Naive thymus-derived CD4-positive, alpha-beta T cell (primary cell): ENCODE measurements around the gene ZNF709. TPM values are rescaled to one million over a fixed set of nuclear protein-coding genes. Genes with fewer than 3 reads are reported as not detected.
A peak's percentile ranks its signal among the peaks of the same experiment; 100 is the strongest.

Experiments
- ATAC-seq: fragments of 150-1000 bp; cut with Tn5 transposase; 2 replicates; pipeline ENCODE4 v1.10.0; 2021; ENCODE audit warnings: mild to moderate bottlenecking, moderate library complexity
- CTCF ChIA-PET: fragments of 350-600 bp; sonication (Branson Sonifier 250); formaldehyde crosslinking; loops from one replicate; lab custom pipeline; 2021; ENCODE audit warnings: antibody characterized with exemption; lab: Charles Lee
- POLR2A ChIA-PET: fragments of 350-600 bp; sonication (Branson Sonifier 250); formaldehyde crosslinking; loops from one replicate; lab custom pipeline; 2021; ENCODE audit warnings: antibody characterized with exemption, inconsistent platforms; lab: Charles Lee
- DNase-seq, 9 donors: peaks; one replicate each; pipeline versions ENCODE4 v3.0.0 to v3.0.0-alpha.2; 2020 to 2022; ENCODE audit warnings: mixed read lengths in 1 of 9
- H3K27ac ChIP-seq: one replicate; pipeline ENCODE4 v1.7.0; 2013; ENCODE audit warnings: mild to moderate bottlenecking, low read depth, low read length, moderate library complexity
- H3K27me3 ChIP-seq, 2 donors: one replicate each; pipeline ENCODE4 v1.7.0; 2013; ENCODE audit warnings: low read length in 2 of 2, mild to moderate bottlenecking in 2 of 2, moderate library complexity in 2 of 2; ENCODE audit not compliant: control insufficient read depth in 2 of 2, insufficient read depth in 2 of 2
- H3K36me3 ChIP-seq, 3 experiments: 1 replicate in 2 of 3; 2 replicates in 1 of 3; pipeline ENCODE4 v1.7.0; 2013; ENCODE audit warnings: low read length in 3 of 3, mild to moderate bottlenecking in 3 of 3, moderate library complexity in 1 of 3; ENCODE audit not compliant: insufficient read depth in 3 of 3, control insufficient read depth in 2 of 3
- H3K4me1 ChIP-seq, 2 donors: one replicate each; pipeline ENCODE4 v1.7.0; 2013; ENCODE audit warnings: low read length in 2 of 2, mild to moderate bottlenecking in 2 of 2, moderate library complexity in 1 of 2; ENCODE audit not compliant: control insufficient read depth in 2 of 2, insufficient read depth in 2 of 2
- H3K4me3 ChIP-seq: 2 replicates; pipeline ENCODE4 v1.7.0; 2013; ENCODE audit warnings: mild to moderate bottlenecking, low read length
- H3K9me3 ChIP-seq, 3 experiments: 1 replicate in 2 of 3; 2 replicates in 1 of 3; pipeline ENCODE4 v1.7.0; 2013; ENCODE audit warnings: low read length in 3 of 3; ENCODE audit not compliant: control insufficient read depth in 2 of 3
- H3K27ac Mint-ChIP-seq, 9 donors: one replicate each; pipeline ENCODE4 v1.8.0; 2020 to 2022; ENCODE audit warnings: mixed read lengths in 9 of 9, mild to moderate bottlenecking in 8 of 9, moderate library complexity in 5 of 9, inconsistent platforms in 2 of 9
- H3K27me3 Mint-ChIP-seq, 5 donors: one replicate each; pipeline ENCODE4 v1.8.0; 2021 to 2022; ENCODE audit warnings: mixed read lengths in 5 of 5, mild to moderate bottlenecking in 1 of 5
- H3K36me3 Mint-ChIP-seq, 5 donors: one replicate each; pipeline ENCODE4 v1.8.0; 2020 to 2022; ENCODE audit warnings: mixed read lengths in 5 of 5, mild to moderate bottlenecking in 3 of 5, inconsistent platforms in 1 of 5
- H3K4me1 Mint-ChIP-seq, 7 donors: one replicate each; pipeline ENCODE4 v1.8.0; 2020 to 2022; ENCODE audit warnings: mixed read lengths in 7 of 7, mild to moderate bottlenecking in 3 of 7, inconsistent platforms in 1 of 7
- H3K4me3 Mint-ChIP-seq, 10 donors: one replicate each; pipeline ENCODE4 v1.8.0; 2020 to 2022; ENCODE audit warnings: mild to moderate bottlenecking in 10 of 10, mixed read lengths in 10 of 10, moderate library complexity in 6 of 10, inconsistent platforms in 2 of 10
- H3K9me3 Mint-ChIP-seq, 11 donors: one replicate each; pipeline ENCODE4 v1.8.0; 2020 to 2022; ENCODE audit warnings: mixed read lengths in 11 of 11, mild to moderate bottlenecking in 4 of 11, inconsistent platforms in 1 of 11, moderate library complexity in 1 of 11
- intact Hi-C, 2 donors: fragments of 100-400 bp; cut with micrococcal nuclease; formaldehyde crosslinking; loops; one replicate each; pipeline ENCODE4 v1.15.1; 2023
- polyA plus RNA-seq, 2 donors: library from polyadenylated mRNA; unstranded; fragments of 300-500 nt; fragmentation: Illumina TruSeq; gene quantifications; one replicate each; pipeline ENCODE4 v1.2.3, GENCODE V29; 2021
- total RNA-seq, 6 experiments: library from RNA in 5 of 6; stranded (reverse) in 5 of 6; gene quantifications; 1 replicate in 5 of 6; 2 replicates in 1 of 6; pipeline ENCODE4 v1.2.3 and lab custom pipeline; 2021 to 2026

Gene ZNF709
- total RNA-seq (1 to 10 TPM; 2.2 to 8.0 (median 5.3) TPM), polyA plus RNA-seq (1 to 10 TPM; 2.0 to 3.3 TPM), total RNA-seq (lab: John Stamatoyannopoulos, UW) (0.40 reads per million)

DNA sequence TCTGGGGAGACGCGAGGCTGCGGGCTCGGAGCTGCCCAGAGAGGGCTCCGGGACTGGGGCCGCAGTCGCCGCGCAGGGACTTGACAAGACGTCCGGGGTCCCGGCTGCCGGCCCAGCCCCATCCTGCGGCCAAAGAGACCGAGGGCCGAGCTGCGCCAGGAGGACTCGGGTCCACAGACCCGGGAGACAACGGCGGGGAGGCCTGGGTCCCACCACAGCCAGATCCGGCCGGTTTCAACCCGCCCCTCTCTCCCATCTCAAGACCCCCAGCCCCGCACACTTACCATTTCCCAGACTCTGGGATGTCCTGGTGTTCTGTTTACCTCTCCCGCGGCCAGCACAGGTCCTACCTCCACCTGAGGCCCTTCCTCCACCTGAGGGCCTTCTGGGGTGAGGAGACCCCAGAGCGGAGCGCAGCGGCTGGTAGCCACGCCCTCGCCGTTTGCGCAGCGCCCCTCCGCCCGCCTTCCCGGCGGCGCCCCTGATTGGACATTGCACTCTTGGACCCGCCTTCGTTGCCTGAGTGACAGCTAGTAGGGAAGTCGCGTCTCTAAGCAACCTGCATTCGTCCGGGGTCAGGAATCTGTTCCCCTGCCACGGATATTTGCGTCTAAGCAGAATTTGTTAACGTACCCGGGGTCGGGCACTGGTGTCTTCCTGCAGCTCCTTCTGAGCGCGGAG, at the start of gene ZNF709:
Gene ZNF709 (minus strand): TSS at position 446 of the 681 bp plus-strand sequence. CDS start 159 bp downstream, at position 287.
- Mint-ChIP-seq H3K4me1 (peaks cover 26 to 41% (median 33%) of the 10 kb centered on the region in 7 donors), H3K9me3 (peaks cover 0 to 6% (median 0%) of the 10 kb centered on the region in 11 donors), H3K27ac (peak within 1 kb of the TSS; percentile 87 to 97 (median 91)), H3K27me3 (no peaks in the 10 kb centered on the region), H3K36me3 (peaks cover 0 to 5% (median 0%) of the 10 kb centered on the region in 5 donors), H3K4me3 (peak within 1 kb of the TSS; percentile 90 to 99 (median 94))
- H3K4me1 ChIP-seq = peaks cover 0 to 14% of the 10 kb centered on the region in 2 donors
- no peaks in the 10 kb centered on the region for H3K27me3 ChIP-seq
- peaks cover 0 to 6% (median 0%) of the 10 kb centered on the region in 3 experiments for H3K36me3 ChIP-seq
- H3K9me3 ChIP-seq = no peaks in the 10 kb centered on the region
- peak; percentile 75 to 89 (median 85) for DNase-seq
- ChIA-PET CTCF (no interaction called here), POLR2A (interaction anchor here (1.2 to 3.1 kb wide), 4 partner anchors 11 to 152 kb away, joined by 3 to 30 read pairs (median 8); partner anchors contain the start of genes ZNF443 and ZNF563)
- H3K27ac ChIP-seq = peak within 1 kb of the TSS; percentile 85
- intact Hi-C loops = loop anchor here (1.0 to 5.0 kb wide), 9 partner anchors 11 to 322 kb away; partner anchors contain the start of genes ZNF443 (in 2 of the 2), ZNF564 (in 2 of the 2), ZNF136 (in 1 of the 2) and ZNF44 (in 1 of the 2)
- peak; percentile 99 for ATAC-seq
- peak within 1 kb of the TSS; percentile 98 for H3K4me3 ChIP-seq

DNA sequence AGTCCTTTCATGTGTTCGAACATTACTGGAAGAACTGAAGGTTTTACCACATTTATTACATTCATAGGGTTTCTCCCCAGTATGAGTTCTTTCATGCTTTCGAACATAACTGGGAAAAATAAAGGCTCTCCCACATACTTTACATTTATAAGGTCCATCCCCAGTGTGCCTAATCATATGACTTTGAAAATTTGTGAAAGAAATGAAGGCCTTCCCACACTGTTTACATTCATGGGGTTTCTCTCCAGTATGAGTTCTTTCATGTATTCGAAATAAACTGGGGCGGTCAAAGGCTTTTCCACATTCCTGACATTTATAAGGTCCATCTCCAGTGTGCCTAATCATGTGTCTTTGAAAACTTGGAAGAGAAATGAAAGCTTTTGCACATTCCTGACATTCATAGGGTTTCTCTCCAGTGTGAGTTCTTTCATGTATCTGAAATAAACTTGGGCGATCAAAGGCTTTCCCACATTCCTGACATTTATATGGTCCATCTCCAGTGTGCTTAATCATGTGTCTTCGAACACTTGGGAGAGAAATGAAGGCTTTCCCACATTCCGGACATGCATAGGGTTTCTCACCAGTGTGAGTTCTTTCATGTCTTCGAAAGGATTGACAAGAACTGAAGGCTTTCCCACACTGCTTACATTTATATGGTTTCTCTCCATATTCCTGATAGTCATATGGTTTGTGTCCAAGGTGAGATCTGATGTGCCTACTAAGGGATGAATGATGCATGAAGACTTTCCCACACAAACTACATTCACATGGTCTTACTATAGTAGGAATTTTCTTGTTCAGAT, 42.6 kb upstream of the ZNF709 start:
- H3K4me1 Mint-ChIP-seq = peaks cover 0 to 4% (median 0%) of the 10 kb centered on the region in 7 donors
- ATAC-seq (no peak), DNase-seq (peak in 5 of 9 donors; percentile 11 to 31 (median 15))
- peak overlapping the region in 3 of 10 donors; percentile 13 to 28 (median 21) for H3K4me3 Mint-ChIP-seq
- Histone ChIP-seq H3K4me3 (no peak overlapping the region), H3K9me3 (peaks cover 42 to 96% (median 53%) of the 10 kb centered on the region in 3 experiments), H3K27ac (no peak overlapping the region), H3K4me1 (no peaks in the 10 kb centered on the region), H3K36me3 (peaks cover 32 to 80% (median 36%) of the 10 kb centered on the region in 3 experiments), H3K27me3 (no peaks in the 10 kb centered on the region)
- H3K9me3 Mint-ChIP-seq = peaks cover 10 to 97% (median 83%) of the 10 kb centered on the region in 11 donors
- intact Hi-C loops = no loop called here
- ChIA-PET POLR2A (interaction anchor here (0.6 kb wide), 1 partner anchor 25 kb away, joined by 3 read pairs; no protein-coding TSS in a partner anchor), CTCF (no interaction called here)
- peaks cover 40 to 84% (median 82%) of the 10 kb centered on the region in 5 donors for H3K36me3 Mint-ChIP-seq
- peak overlapping the region in 3 of 9 donors; percentile 19 to 69 (median 29) for H3K27ac Mint-ChIP-seq
- H3K27me3 Mint-ChIP-seq = no peaks in the 10 kb centered on the region

DNA sequence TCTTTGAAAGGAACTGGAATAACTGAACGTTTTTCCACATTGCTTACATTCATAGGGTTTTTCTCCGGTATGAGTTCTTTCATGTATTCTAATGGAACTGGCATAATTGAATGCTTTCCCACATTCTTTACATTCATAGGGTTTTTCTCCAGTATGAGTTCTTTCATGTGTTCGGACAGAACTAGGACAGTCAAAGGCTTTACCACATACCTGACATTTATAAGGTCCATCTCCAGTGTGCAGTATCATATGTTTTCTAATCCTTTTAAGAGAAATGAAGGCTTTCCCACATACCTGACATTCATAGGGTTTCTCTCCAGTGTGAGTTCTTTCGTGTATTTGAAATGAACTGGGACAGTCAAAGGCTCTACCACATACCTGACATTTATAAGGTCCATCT, 41.9 kb upstream of the ZNF709 start:
- ChIA-PET POLR2A (no interaction called here), CTCF (interaction anchor here (1.2 kb wide), 1 partner anchor 49 kb away, joined by 3 read pairs; no protein-coding TSS in a partner anchor)
- H3K4me3 ChIP-seq = no peak overlapping the region
- Mint-ChIP-seq H3K4me1 (peaks cover 0 to 4% (median 0%) of the 10 kb centered on the region in 7 donors), H3K27ac (peak overlapping the region in 1 of 9 donors; percentile 19), H3K9me3 (peaks cover 12 to 99% (median 86%) of the 10 kb centered on the region in 11 donors), H3K36me3 (peaks cover 42 to 87% (median 84%) of the 10 kb centered on the region in 5 donors), H3K27me3 (no peaks in the 10 kb centered on the region), H3K4me3 (peak overlapping the region in 3 of 10 donors; percentile 13 to 21 (median 14))
- no peak overlapping the region for H3K27ac ChIP-seq
- H3K4me1 ChIP-seq = no peaks in the 10 kb centered on the region
- no peak for DNase-seq
- H3K9me3 ChIP-seq = peaks cover 42 to 99% (median 54%) of the 10 kb centered on the region in 3 experiments
- peaks cover 32 to 75% (median 36%) of the 10 kb centered on the region in 3 experiments for H3K36me3 ChIP-seq
- H3K27me3 ChIP-seq = no peaks in the 10 kb centered on the region
- intact Hi-C loops = no loop called here
- no peak for ATAC-seq

DNA sequence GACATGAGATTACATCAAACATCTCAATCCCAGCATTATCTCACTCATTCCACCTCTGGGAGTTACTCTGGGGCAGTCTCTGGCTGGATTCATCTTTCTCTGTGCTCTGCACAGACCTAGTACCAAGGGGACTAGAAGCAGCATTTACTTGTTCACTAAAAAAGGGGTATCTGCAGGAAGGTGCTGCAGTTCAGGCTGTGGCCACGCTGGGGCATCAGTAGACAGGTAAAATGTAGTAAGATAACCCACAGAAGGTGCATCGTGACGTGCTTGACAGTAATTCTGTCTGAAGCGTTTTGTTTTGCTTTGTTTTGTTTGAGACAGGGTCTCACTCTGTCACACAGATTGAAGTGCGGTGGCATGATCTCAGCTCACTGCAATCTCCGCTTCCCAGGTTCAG, 37.4 kb upstream of the ZNF709 start:
- Mint-ChIP-seq H3K4me3 (no peak overlapping the region), H3K27ac (no peak overlapping the region), H3K27me3 (no peaks in the 10 kb centered on the region), H3K36me3 (peaks cover 42 to 64% (median 57%) of the 10 kb centered on the region in 5 donors), H3K9me3 (peaks cover 5 to 99% (median 70%) of the 10 kb centered on the region in 11 donors), H3K4me1 (no peaks in the 10 kb centered on the region)
- Histone ChIP-seq H3K9me3 (peaks cover 21 to 82% (median 29%) of the 10 kb centered on the region in 3 experiments), H3K4me3 (no peak overlapping the region), H3K27me3 (no peaks in the 10 kb centered on the region), H3K4me1 (no peaks in the 10 kb centered on the region), H3K27ac (no peak overlapping the region), H3K36me3 (peaks cover 13 to 31% (median 17%) of the 10 kb centered on the region in 3 experiments)
- ATAC-seq (no peak), DNase-seq (no peak)
- POLR2A ChIA-PET = no interaction called here
- CTCF ChIA-PET = no interaction called here
- intact Hi-C loops = no loop called here

DNA sequence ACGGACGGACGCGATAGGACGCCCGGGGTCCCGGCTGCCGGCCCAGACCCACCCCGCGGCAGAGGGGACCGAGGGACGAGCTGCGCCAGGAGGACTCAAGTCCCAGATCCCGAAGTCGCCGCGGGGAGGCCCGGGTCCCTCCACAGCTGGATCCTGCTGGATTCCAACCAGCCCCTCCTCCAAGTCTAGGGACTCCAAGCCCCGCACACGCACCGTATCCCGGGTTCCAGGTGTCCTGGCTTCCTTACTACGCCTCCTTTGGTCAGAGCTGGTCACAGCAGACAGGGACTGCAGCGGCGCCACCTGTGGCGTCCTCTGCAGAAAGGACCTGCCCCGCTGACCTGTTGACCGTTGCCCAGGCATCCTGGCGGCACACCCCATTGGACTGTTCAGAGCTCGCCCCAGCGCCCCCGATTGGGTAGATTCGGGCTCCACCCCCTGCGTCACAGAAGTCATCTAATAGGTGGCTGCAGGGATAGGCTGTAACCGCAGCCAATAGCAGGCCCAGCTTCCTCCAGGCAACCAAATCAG, 29.0 kb upstream of the ZNF709 start:
- H3K36me3 ChIP-seq = no peaks in the 10 kb centered on the region
- Mint-ChIP-seq H3K27ac (no peak overlapping the region), H3K4me3 (no peak overlapping the region), H3K9me3 (peaks cover 0 to 70% (median 30%) of the 10 kb centered on the region in 11 donors), H3K36me3 (peaks cover 3 to 22% (median 12%) of the 10 kb centered on the region in 5 donors), H3K27me3 (peaks cover 0 to 13% (median 10%) of the 10 kb centered on the region in 5 donors), H3K4me1 (peaks cover 0 to 4% (median 0%) of the 10 kb centered on the region in 7 donors)
- intact Hi-C loops = no loop called here
- DNase-seq (no peak), ATAC-seq (no peak)
- CTCF ChIA-PET = no interaction called here
- POLR2A ChIA-PET = no interaction called here
- no peak overlapping the region for H3K4me3 ChIP-seq
- no peaks in the 10 kb centered on the region for H3K27me3 ChIP-seq
- H3K27ac ChIP-seq = no peak overlapping the region
- no peaks in the 10 kb centered on the region for H3K4me1 ChIP-seq
- H3K9me3 ChIP-seq = peaks cover 0 to 21% (median 11%) of the 10 kb centered on the region in 3 experiments
